ENCODE measurements around the gene VPS13A.
A peak's percentile ranks its signal among the peaks of the same experiment; 100 is the strongest.
"Not testable (repeated sequence)": the region's sequence is repeated elsewhere in the genome, so short reads cannot be mapped to it uniquely, and the experiment has no call there.

VPS13A gene

DNA sequence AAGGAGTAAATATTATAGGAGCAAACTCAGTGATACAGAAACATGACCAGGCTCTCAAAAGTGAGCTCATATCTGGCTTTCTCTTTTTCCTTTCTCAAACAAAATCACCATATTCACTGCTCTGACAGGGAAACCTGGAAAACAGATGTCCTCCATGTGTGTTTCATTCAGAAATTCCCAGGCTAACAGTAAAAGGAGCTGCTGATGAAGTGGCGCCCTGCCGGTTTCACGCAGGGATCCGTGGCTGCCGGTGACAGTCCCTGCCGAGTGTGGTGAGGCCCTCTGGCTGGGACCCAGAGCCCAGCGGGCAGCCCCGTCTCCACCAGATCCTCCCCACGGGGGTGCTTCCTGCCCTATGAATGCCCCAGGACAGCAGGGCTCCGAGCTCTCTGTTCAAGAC lies 262.7 kb downstream of the VPS13A start (continued):
- TF ChIP-seq, protein P1, sequence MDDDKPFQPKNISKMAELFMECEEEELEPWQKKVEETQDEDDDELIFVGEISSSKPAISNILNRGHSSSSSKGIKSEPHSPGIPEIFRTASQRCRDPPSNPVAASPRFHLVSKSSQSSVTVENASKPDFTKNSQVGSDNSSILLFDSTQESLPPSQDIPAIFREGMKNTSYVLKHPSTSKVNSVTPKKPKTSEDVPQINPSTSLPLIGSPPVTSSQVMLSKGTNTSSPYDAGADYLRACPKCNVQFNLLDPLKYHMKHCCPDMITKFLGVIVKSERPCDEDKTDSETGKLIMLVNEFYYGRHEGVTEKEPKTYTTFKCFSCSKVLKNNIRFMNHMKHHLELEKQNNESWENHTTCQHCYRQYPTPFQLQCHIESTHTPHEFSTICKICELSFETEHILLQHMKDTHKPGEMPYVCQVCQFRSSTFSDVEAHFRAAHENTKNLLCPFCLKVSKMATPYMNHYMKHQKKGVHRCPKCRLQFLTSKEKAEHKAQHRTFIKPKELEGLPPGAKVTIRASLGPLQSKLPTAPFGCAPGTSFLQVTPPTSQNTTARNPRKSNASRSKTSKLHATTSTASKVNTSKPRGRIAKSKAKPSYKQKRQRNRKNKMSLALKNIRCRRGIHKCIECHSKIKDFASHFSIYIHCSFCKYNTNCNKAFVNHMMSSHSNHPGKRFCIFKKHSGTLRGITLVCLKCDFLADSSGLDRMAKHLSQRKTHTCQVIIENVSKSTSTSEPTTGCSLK (tag by site-specific recombination; IDR thresholded peaks at IDR 0.05): no peak
- TF ChIP-seq ZNF16 (tag by site-specific recombination; IDR thresholded peaks at IDR 0.05; ENCODE audit: low read depth) (no peak), KLF16 (tag by site-specific recombination; IDR thresholded peaks at IDR 0.05) (no peak), ZNF530 (tag by site-specific recombination; IDR thresholded peaks at IDR 0.05; ENCODE audit: low read depth) (no peak), ZNF350 (tag by site-specific recombination; IDR thresholded peaks at IDR 0.05) (no peak), FEZF1 (tag by site-specific recombination; IDR thresholded peaks at IDR 0.05) (peak; percentile 89), ZBTB7A (tag by site-specific recombination; IDR thresholded peaks at IDR 0.05; ENCODE audit: low read depth) (no peak)
- TF ChIP-seq, protein P2, sequence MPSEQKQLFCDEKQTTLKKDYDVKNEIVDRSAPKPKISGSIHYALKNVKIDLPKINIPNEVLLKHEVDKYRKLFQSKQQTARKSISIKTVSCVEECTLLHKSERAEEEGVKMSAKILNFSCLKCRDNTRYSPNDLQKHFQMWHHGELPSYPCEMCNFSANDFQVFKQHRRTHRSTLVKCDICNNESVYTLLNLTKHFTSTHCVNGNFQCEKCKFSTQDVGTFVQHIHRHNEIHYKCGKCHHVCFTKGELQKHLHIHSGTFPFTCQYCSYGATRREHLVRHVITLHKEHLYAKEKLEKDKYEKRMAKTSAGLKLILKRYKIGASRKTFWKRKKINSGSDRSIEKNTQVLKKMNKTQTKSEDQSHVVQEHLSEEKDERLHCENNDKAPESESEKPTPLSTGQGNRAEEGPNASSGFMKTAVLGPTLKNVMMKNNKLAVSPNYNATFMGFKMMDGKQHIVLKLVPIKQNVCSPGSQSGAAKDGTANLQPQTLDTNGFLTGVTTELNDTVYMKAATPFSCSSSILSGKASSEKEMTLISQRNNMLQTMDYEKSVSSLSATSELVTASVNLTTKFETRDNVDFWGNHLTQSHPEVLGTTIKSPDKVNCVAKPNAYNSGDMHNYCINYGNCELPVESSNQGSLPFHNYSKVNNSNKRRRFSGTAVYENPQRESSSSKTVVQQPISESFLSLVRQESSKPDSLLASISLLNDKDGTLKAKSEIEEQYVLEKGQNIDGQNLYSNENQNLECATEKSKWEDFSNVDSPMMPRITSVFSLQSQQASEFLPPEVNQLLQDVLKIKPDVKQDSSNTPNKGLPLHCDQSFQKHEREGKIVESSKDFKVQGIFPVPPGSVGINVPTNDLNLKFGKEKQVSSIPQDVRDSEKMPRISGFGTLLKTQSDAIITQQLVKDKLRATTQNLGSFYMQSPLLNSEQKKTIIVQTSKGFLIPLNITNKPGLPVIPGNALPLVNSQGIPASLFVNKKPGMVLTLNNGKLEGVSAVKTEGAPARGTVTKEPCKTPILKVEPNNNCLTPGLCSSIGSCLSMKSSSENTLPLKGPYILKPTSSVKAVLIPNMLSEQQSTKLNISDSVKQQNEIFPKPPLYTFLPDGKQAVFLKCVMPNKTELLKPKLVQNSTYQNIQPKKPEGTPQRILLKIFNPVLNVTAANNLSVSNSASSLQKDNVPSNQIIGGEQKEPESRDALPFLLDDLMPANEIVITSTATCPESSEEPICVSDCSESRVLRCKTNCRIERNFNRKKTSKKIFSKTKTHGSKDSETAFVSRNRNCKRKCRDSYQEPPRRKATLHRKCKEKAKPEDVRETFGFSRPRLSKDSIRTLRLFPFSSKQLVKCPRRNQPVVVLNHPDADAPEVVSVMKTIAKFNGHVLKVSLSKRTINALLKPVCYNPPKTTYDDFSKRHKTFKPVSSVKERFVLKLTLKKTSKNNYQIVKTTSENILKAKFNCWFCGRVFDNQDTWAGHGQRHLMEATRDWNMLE (tag by site-specific recombination; conservative IDR thresholded peaks at IDR 0.05; ENCODE audit: low read depth): no peak
- TF ChIP-seq, protein P3, sequence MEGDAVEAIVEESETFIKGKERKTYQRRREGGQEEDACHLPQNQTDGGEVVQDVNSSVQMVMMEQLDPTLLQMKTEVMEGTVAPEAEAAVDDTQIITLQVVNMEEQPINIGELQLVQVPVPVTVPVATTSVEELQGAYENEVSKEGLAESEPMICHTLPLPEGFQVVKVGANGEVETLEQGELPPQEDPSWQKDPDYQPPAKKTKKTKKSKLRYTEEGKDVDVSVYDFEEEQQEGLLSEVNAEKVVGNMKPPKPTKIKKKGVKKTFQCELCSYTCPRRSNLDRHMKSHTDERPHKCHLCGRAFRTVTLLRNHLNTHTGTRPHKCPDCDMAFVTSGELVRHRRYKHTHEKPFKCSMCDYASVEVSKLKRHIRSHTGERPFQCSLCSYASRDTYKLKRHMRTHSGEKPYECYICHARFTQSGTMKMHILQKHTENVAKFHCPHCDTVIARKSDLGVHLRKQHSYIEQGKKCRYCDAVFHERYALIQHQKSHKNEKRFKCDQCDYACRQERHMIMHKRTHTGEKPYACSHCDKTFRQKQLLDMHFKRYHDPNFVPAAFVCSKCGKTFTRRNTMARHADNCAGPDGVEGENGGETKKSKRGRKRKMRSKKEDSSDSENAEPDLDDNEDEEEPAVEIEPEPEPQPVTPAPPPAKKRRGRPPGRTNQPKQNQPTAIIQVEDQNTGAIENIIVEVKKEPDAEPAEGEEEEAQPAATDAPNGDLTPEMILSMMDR (tag by site-specific recombination; IDR thresholded peaks at IDR 0.05): no peak
- TF ChIP-seq, protein P4, sequence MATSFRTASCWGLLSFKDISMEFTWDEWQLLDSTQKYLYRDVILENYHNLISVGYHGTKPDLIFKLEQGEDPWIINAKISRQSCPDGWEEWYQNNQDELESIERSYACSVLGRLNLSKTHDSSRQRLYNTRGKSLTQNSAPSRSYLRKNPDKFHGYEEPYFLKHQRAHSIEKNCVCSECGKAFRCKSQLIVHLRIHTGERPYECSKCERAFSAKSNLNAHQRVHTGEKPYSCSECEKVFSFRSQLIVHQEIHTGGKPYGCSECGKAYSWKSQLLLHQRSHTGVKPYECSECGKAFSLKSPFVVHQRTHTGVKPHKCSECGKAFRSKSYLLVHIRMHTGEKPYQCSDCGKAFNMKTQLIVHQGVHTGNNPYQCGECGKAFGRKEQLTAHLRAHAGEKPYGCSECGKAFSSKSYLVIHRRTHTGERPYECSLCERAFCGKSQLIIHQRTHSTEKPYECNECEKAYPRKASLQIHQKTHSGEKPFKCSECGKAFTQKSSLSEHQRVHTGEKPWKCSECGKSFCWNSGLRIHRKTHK (tag by site-specific recombination; IDR thresholded peaks at IDR 0.05): no peak

DNA sequence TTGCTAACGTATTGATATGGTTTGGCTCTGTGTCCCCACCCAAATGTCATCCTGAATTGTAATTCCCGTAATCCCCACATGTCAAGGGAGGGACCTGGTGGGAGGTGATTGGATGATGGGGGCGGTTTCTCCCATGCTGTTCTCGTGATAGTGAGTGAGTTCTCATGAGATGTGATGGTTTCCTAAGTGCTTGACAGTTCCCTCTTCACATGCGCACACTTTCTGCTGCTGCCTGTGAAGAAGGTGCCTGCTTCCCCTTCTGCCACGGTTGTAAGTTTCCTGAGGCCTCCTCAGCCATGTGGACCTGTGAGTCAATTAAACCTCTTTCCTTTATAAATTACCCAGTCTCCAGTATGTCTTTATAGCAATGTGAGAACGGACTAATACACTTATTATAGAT lies 263.8 kb downstream of the VPS13A start:
- H3K9me3 ChIP-seq (ENCODE audit: control insufficient read depth, insufficient read depth, low read depth, low read length); H3K4me3 ChIP-seq (ENCODE audit: low read depth, low read length); H3K27ac ChIP-seq (ENCODE audit: extremely low read depth, low read depth, low read length); H3K36me3 ChIP-seq (ENCODE audit: control insufficient read depth in 2 of 2, insufficient read depth in 1 of 2, low read length in 2 of 2); H3K4me1 ChIP-seq (ENCODE audit: control insufficient read depth, insufficient read depth, low read length); POLR2A ChIA-PET: not testable (repeated sequence)
- CTCF ChIA-PET: interaction anchor here (0.6 to 6.8 kb wide), 4 partner anchors 7 to 681 kb away, joined by 3 to 97 read pairs (median 22); no protein-coding TSS in a partner anchor

DNA sequence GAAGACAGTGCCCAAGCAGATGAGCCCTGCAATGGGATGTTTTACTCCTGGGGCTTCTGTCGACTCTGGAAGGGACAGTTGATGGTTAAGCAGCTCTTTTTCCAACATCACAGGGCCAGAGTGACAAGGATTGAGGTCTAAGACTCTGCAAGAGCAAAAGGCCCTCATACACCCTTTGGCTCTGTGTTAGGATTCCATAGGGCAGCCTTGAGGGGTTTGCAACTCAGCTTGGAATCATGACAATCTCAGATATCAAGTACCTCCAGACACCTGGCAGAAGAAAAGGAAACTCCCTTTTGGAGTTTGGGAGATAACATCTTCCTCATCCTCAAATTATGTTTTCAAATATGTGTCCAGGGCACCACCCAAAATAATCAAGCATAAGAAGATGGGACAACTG lies 265.1 kb downstream of the VPS13A start:
- no peaks in the 10 kb centered on the region for H3K9me3 ChIP-seq (ENCODE audit: control insufficient read depth, insufficient read depth, low read depth, low read length)
- H3K4me1 ChIP-seq (ENCODE audit: control insufficient read depth, insufficient read depth, low read length): no peaks in the 10 kb centered on the region
- H3K36me3 ChIP-seq (ENCODE audit: control insufficient read depth in 2 of 2, insufficient read depth in 1 of 2, low read length in 2 of 2): no peaks in the 10 kb centered on the region
- no peak overlapping the region for H3K4me3 ChIP-seq (ENCODE audit: low read depth, low read length)
- no peak for TF ChIP-seq ZNF747 (tag by site-specific recombination; IDR thresholded peaks at IDR 0.05)
- TF ChIP-seq, protein P5, sequence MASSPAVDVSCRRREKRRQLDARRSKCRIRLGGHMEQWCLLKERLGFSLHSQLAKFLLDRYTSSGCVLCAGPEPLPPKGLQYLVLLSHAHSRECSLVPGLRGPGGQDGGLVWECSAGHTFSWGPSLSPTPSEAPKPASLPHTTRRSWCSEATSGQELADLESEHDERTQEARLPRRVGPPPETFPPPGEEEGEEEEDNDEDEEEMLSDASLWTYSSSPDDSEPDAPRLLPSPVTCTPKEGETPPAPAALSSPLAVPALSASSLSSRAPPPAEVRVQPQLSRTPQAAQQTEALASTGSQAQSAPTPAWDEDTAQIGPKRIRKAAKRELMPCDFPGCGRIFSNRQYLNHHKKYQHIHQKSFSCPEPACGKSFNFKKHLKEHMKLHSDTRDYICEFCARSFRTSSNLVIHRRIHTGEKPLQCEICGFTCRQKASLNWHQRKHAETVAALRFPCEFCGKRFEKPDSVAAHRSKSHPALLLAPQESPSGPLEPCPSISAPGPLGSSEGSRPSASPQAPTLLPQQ (tag by site-specific recombination; IDR thresholded peaks at IDR 0.05): no peak
- TF ChIP-seq ZNF211 (tag by site-specific recombination; IDR thresholded peaks at IDR 0.05; ENCODE audit: low read depth): no peak
- TF ChIP-seq ZNF76 (tag by site-specific recombination; IDR thresholded peaks at IDR 0.05; ENCODE audit: borderline replicate concordance, low read depth): no peak
- TF ChIP-seq ZBTB17 (tag by site-specific recombination; IDR thresholded peaks at IDR 0.05): no peak
- no peak for TF ChIP-seq HOXA7 (CRISPR knock-in tag; IDR thresholded peaks at IDR 0.05; ENCODE audit: borderline replicate concordance)
- TF ChIP-seq GLIS1 (tag by site-specific recombination; IDR thresholded peaks at IDR 0.05): no peak
- no peak for TF ChIP-seq EGR2 (tag by site-specific recombination; IDR thresholded peaks at IDR 0.05; ENCODE audit: low read depth)
- ChIA-PET POLR2A (interaction anchor here (0.7 kb wide), 1 partner anchor 24 kb away, joined by 3 read pairs; no protein-coding TSS in a partner anchor), CTCF (interaction anchor here (0.7 to 6.8 kb wide), 3 partner anchors 9 to 322 kb away, joined by 3 to 97 read pairs (median 42); no protein-coding TSS in a partner anchor)
- no peak overlapping the region for H3K27ac ChIP-seq (ENCODE audit: extremely low read depth, low read depth, low read length)

Measured in HEK293 (cell line).